Osteoblast (primary cell): Measurements from ENCODE around the gene IL1RL2. TPM values are rescaled to one million over a fixed set of nuclear protein-coding genes. Genes with fewer than 3 reads are reported as not detected.

Experiments used
- DNase-seq: peaks from one replicate; pipeline ENCODE4 v3.0.0; 2011; ENCODE audit warnings: low spot score, mixed read lengths; ENCODE audit not compliant: insufficient read length; ENCODE audit errors: missing footprints
- H2AFZ ChIP-seq: 2 replicates; pipeline ENCODE4 v1.6.0; 2011; ENCODE audit warnings: mild to moderate bottlenecking, low read length
- H3K27ac ChIP-seq: 2 replicates; pipeline ENCODE4 v1.5.1; 2011; ENCODE audit warnings: mild to moderate bottlenecking, low read depth, low read length, moderate library complexity
- H3K27me3 ChIP-seq: 2 replicates; pipeline ENCODE4 v1.6.0; 2012; ENCODE audit warnings: mild to moderate bottlenecking, control low read depth, inconsistent platforms, low read length, moderate library complexity; ENCODE audit not compliant: insufficient read depth
- H3K36me3 ChIP-seq: 2 replicates; pipeline ENCODE4 v1.5.1; 2011; ENCODE audit warnings: mild to moderate bottlenecking, low read length, control low read depth, moderate library complexity; ENCODE audit not compliant: insufficient read depth
- H3K4me1 ChIP-seq: 2 replicates; pipeline ENCODE4 v1.5.1; 2011; ENCODE audit warnings: mild to moderate bottlenecking, low read length, control low read depth, moderate library complexity; ENCODE audit not compliant: insufficient read depth
- H3K4me2 ChIP-seq: 2 replicates; pipeline ENCODE4 v1.6.0; 2011; ENCODE audit warnings: mild to moderate bottlenecking, low read length; ENCODE audit not compliant: insufficient read depth
- H3K4me3 ChIP-seq: fragments of 200-600 bp; sonication (generic); 3 replicates; pipeline ENCODE4 v1.5.1; 2012; ENCODE audit warnings: mild to moderate bottlenecking, low read length, inconsistent platforms; ENCODE audit not compliant: insufficient read depth
- H3K79me2 ChIP-seq: 2 replicates; pipeline ENCODE4 v1.6.0; 2012; ENCODE audit warnings: mild to moderate bottlenecking, low read length, control low read depth, inconsistent platforms; ENCODE audit not compliant: insufficient read depth
- H3K9me3 ChIP-seq: 2 replicates; pipeline ENCODE4 v1.5.1; 2011; ENCODE audit warnings: low read depth, low read length, control low read depth
- H4K20me1 ChIP-seq: 2 replicates; pipeline ENCODE4 v1.6.0; 2012; ENCODE audit warnings: mild to moderate bottlenecking, low read length, control low read depth; ENCODE audit not compliant: insufficient read depth
- CTCF ChIP-seq: IDR thresholded peaks from 2 replicates; pipeline ENCODE4 v1.5.1; 2011; ENCODE audit warnings: mild to moderate bottlenecking, low read depth, low read length, moderate library complexity; ENCODE audit errors: extremely low read depth
- total RNA-seq: library from RNA; depleted of rRNA; stranded (reverse); fragments of >200 nt; gene quantifications from 2 replicates; pipeline ENCODE4 v1.2.3, GENCODE V29; 2012

The IL1RL2 gene
- total RNA-seq, 1 donor, result 0.72 TPM

GRCh38 chr2:102285368-102285767 lies 98.5 kb downstream of the IL1RL2 start:
- no peak for TF ChIP-seq CTCF
- Histone ChIP-seq H3K27me3 (peaks cover 9% of the 10 kb centered on the region), H4K20me1 (no peaks in the 10 kb centered on the region), H3K4me1 (no peaks in the 10 kb centered on the region), H3K36me3 (no peaks in the 10 kb centered on the region), H3K27ac (no peak overlapping the region), H3K79me2 (no peaks in the 10 kb centered on the region), H3K9me3 (no peaks in the 10 kb centered on the region), H3K4me2 (no peak overlapping the region), H2AFZ (no peak overlapping the region), H3K4me3 (no peak overlapping the region)
- DNase-seq, result no peak

- Histone ChIP-seq H3K9me3 (no peaks in the 10 kb centered on the region), H2AFZ (no peak overlapping the region), H3K27me3 (peaks cover 7% of the 10 kb centered on the region), H3K4me1 (no peaks in the 10 kb centered on the region), H4K20me1 (no peaks in the 10 kb centered on the region), H3K4me2 (no peak overlapping the region), H3K4me3 (no peak overlapping the region), H3K79me2 (no peaks in the 10 kb centered on the region), H3K27ac (no peak overlapping the region), H3K36me3 (no peaks in the 10 kb centered on the region)
- DNase-seq, result no peak
- TF ChIP-seq CTCF, result no peak
Observed at GRCh38 chr2:102286041-102286440, 99.2 kb downstream of the IL1RL2 start.

GRCh38 chr2:102289129-102289528 lies 102.3 kb downstream of the IL1RL2 start:
- Histone ChIP-seq H3K27ac (no peak overlapping the region), H3K4me3 (no peak overlapping the region), H3K9me3 (no peaks in the 10 kb centered on the region), H3K79me2 (no peaks in the 10 kb centered on the region), H3K4me2 (no peak overlapping the region), H3K4me1 (no peaks in the 10 kb centered on the region), H4K20me1 (no peaks in the 10 kb centered on the region), H3K27me3 (peaks cover 16% of the 10 kb centered on the region), H3K36me3 (no peaks in the 10 kb centered on the region), H2AFZ (no peak overlapping the region)
- no peak for DNase-seq
- TF ChIP-seq CTCF, result no peak

Other genes starting within 250 kb of the IL1RL2 start
- 0.36 and 0.88 TPM in 2 replicates for gene IL1R2, start 195.1 kb upstream of the IL1RL2 start, total RNA-seq
- 89.8 and 116 TPM in 2 replicates for gene IL1R1, start 44.3 kb upstream of the IL1RL2 start, total RNA-seq
- gene IL1RL1, start 124.5 kb downstream of the IL1RL2 start, total RNA-seq, result under 0.01 and 0.29 TPM in 2 replicates
- 4.0 and 4.7 TPM in 2 replicates for gene IL18R1, start 168.8 kb downstream of the IL1RL2 start, total RNA-seq
- not detected in 2 replicates for gene IL18RAP, start 236.1 kb downstream of the IL1RL2 start, total RNA-seq